ENCODE data around the gene EMC10.
"Not testable (repeated sequence)": the region's sequence is repeated elsewhere in the genome, so short reads cannot be mapped to it uniquely, and the experiment has no call there.

EMC10 gene

GRCh38 chr19:50518091-50519005, 42.0 kb downstream of the EMC10 start:
- in situ Hi-C loops (cut with MboI; ENCODE audit: low sequenced_read_pairs, unreplicated experiment) = no loop called here
- no peak for DNase-seq (ENCODE audit: low spot score)
- TF ChIP-seq CTCF (IDR thresholded peaks at IDR 0.05; ENCODE audit: borderline replicate concordance, control extremely low read depth, extremely low read depth, insufficient read depth, missing control alignments) = no peak

GRCh38 chr19:50519006-50519575, 42.8 kb downstream of the EMC10 start:
- no peak for TF ChIP-seq CTCF (IDR thresholded peaks at IDR 0.05; ENCODE audit: borderline replicate concordance, control extremely low read depth, extremely low read depth, insufficient read depth, missing control alignments)
- no peak for DNase-seq (ENCODE audit: low spot score)
- in situ Hi-C loops (cut with MboI; ENCODE audit: low sequenced_read_pairs, unreplicated experiment) = no loop called here

DNA sequence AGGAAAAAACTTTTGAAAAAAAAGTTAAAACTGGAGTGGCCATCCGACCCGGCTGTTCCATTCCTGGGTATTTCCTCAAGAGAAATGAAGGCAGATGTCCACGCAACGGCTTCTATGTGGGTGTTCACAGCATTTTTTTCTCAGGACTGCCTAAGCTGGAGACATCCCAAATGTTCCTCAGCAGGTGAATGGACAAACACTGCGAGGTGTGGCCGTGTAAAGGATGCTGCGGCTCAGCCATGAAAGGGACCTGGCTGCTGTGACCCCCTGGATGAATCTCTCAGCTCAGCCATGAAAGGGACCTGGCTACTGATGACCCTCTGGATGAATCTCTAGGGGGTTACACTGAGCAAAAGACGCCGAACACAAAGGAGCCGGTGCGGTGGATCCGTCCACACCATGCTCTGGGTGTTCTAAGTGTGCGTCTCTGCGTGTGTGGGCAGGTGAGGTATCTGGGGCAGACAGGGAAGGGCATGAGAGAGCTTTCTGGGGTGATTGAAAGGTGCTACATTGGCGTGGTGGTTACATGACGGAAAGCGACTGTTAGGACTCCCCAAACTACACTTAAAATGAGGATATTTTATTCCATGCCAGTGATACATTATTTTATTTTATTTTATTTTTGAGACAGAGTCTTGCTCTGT, 44.6 kb downstream of the EMC10 start:
- TF ChIP-seq CTCF (IDR thresholded peaks at IDR 0.05; ENCODE audit: borderline replicate concordance, control extremely low read depth, extremely low read depth, insufficient read depth, missing control alignments) = no peak
- in situ Hi-C loops (cut with MboI; ENCODE audit: low sequenced_read_pairs, unreplicated experiment) = no loop called here
- DNase-seq (ENCODE audit: low spot score) = no peak

GRCh38 chr19:50522881-50523280, 46.6 kb downstream of the EMC10 start:
- in situ Hi-C loops (cut with MboI; ENCODE audit: low sequenced_read_pairs, unreplicated experiment) = no loop called here
- no peak for DNase-seq (ENCODE audit: low spot score)
- TF ChIP-seq CTCF (IDR thresholded peaks at IDR 0.05; ENCODE audit: borderline replicate concordance, control extremely low read depth, extremely low read depth, insufficient read depth, missing control alignments) = no peak

GRCh38 chr19:50528052-50528451, 51.7 kb downstream of the EMC10 start:
- in situ Hi-C loops (cut with MboI; ENCODE audit: low sequenced_read_pairs, unreplicated experiment) = loop anchor here (25.0 kb wide), 1 partner anchor 259 kb away; the partner anchor contains the start of gene ACP4
- DNase-seq (ENCODE audit: low spot score) = not testable (repeated sequence)

- in situ Hi-C loops (cut with MboI; ENCODE audit: low sequenced_read_pairs, unreplicated experiment) = loop anchor here (25.0 kb wide), 1 partner anchor 256 kb away; the partner anchor contains the start of gene ACP4
- no peak for TF ChIP-seq CTCF (IDR thresholded peaks at IDR 0.05; ENCODE audit: borderline replicate concordance, control extremely low read depth, extremely low read depth, insufficient read depth, missing control alignments)
- DNase-seq (ENCODE audit: low spot score) = no peak
Measured at GRCh38 chr19:50531171-50531612, 54.9 kb downstream of the EMC10 start.

Measured in GM13976 (cell line).